Tibial artery (tissue), 4 donors: Measurements from ENCODE around the gene TSPAN4.
A peak's percentile ranks its signal among the peaks of the same experiment; 100 is the strongest.

ENCODE experiments used
- DNase-seq, 2 donors: peaks; one replicate each; pipeline ENCODE4 v3.0.0-alpha.2; 2019
- H3K27ac ChIP-seq, 2 donors: fragments of 200-600 bp; sonication (generic) in 1 of 2; 1 replicate in 1 of 2; 2 replicates in 1 of 2; pipeline ENCODE4 v1.5.1; 2018 to 2019; ENCODE audit warnings: mild to moderate bottlenecking in 1 of 2
- H3K27me3 ChIP-seq, 2 donors: fragments of 200-600 bp; sonication (generic) in 1 of 2; one replicate each; pipeline versions ENCODE4 v1.5.1 to v1.6.0; 2016 to 2019
- H3K36me3 ChIP-seq, 3 donors: fragments of 200-600 bp; sonication (generic) in 2 of 3; one replicate each; pipeline ENCODE4 v1.5.1; 2016 to 2019; ENCODE audit warnings: mild to moderate bottlenecking in 2 of 3
- H3K4me1 ChIP-seq, 4 donors: fragments of 200-600 bp; sonication (generic) in 2 of 4; 1 replicate in 3 of 4; 2 replicates in 1 of 4; pipeline ENCODE4 v1.5.1; 2016 to 2019
- H3K4me3 ChIP-seq, 2 donors: fragments of 200-600 bp; sonication (generic) in 1 of 2; 1 replicate in 1 of 2; 2 replicates in 1 of 2; pipeline ENCODE4 v1.5.1; 2018 to 2019; ENCODE audit warnings: mild to moderate bottlenecking in 2 of 2
- H3K9me3 ChIP-seq, 3 donors: fragments of 200-600 bp; sonication (generic) in 1 of 3; one replicate each; pipeline ENCODE4 v1.5.1; 2016 to 2019
- CTCF ChIP-seq, 2 experiments: fragments of 200-600 bp in 1 of 2; fragments of 450-650 bp in 1 of 2; IDR thresholded peaks; one replicate each; pipeline ENCODE4 v1.5.1; 2017 to 2019; ENCODE audit warnings: antibody characterized with exemption in 2 of 2, mild to moderate bottlenecking in 1 of 2, moderate library complexity in 1 of 2
- intact Hi-C: fragments of 100-400 bp; cut with DNase I; formaldehyde crosslinking; loops from one replicate; pipeline ENCODE4 v1.15.0; 2023; ENCODE audit warnings: low total_unique reads

TSPAN4 gene

GRCh38 chr11:897253-898142 is 54.8 kb downstream of the TSPAN4 start:
- no peak for TF ChIP-seq CTCF (IDR thresholded peaks at IDR 0.05)
- Histone ChIP-seq H3K27ac (no peak overlapping the region), H3K4me1 (no peaks in the 10 kb centered on the region), H3K9me3 (no peaks in the 10 kb centered on the region), H3K36me3 (peaks cover 32 to 78% (median 45%) of the 10 kb centered on the region in 3 donors), H3K4me3 (no peak overlapping the region), H3K27me3 (no peaks in the 10 kb centered on the region)
- intact Hi-C loops = no loop called here
- DNase-seq = no peak

GRCh38 chr11:898143-898511 is 55.5 kb downstream of the TSPAN4 start:
- Histone ChIP-seq H3K36me3 (peaks cover 38 to 78% (median 52%) of the 10 kb centered on the region in 3 donors), H3K27ac (no peak overlapping the region), H3K9me3 (no peaks in the 10 kb centered on the region), H3K4me1 (no peaks in the 10 kb centered on the region), H3K4me3 (no peak overlapping the region), H3K27me3 (no peaks in the 10 kb centered on the region)
- intact Hi-C loops = no loop called here
- peak in 1 of 2 experiments; percentile 7 for TF ChIP-seq CTCF (IDR thresholded peaks at IDR 0.05)
- no peak for DNase-seq

GRCh38 chr11:898540-899190 is 56.0 kb downstream of the TSPAN4 start:
- Histone ChIP-seq H3K9me3 (no peaks in the 10 kb centered on the region), H3K27me3 (no peaks in the 10 kb centered on the region), H3K36me3 (peaks cover 42 to 79% (median 57%) of the 10 kb centered on the region in 3 donors), H3K27ac (no peak overlapping the region), H3K4me1 (no peaks in the 10 kb centered on the region), H3K4me3 (no peak overlapping the region)
- intact Hi-C loops = no loop called here
- TF ChIP-seq CTCF (IDR thresholded peaks at IDR 0.05) = no peak
- no peak for DNase-seq

- DNase-seq = no peak
- H3K27me3 ChIP-seq = no peaks in the 10 kb centered on the region
- H3K9me3 ChIP-seq = no peaks in the 10 kb centered on the region
- H3K27ac ChIP-seq = no peak overlapping the region
- H3K36me3 ChIP-seq = peaks cover 52 to 83% (median 68%) of the 10 kb centered on the region in 3 donors
- no peak overlapping the region for H3K4me3 ChIP-seq
- H3K4me1 ChIP-seq = no peaks in the 10 kb centered on the region
- TF ChIP-seq CTCF (IDR thresholded peaks at IDR 0.05) = no peak
- intact Hi-C loops = no loop called here
These were observed 57.1 kb downstream of the TSPAN4 start for GRCh38 chr11:899724-900123.

- H3K4me1 ChIP-seq = no peaks in the 10 kb centered on the region
- intact Hi-C loops = no loop called here
- no peaks in the 10 kb centered on the region for H3K9me3 ChIP-seq
- H3K27me3 ChIP-seq = no peaks in the 10 kb centered on the region
- TF ChIP-seq CTCF (IDR thresholded peaks at IDR 0.05) = no peak
- no peak overlapping the region for H3K4me3 ChIP-seq
- H3K27ac ChIP-seq = no peak overlapping the region
- no peak for DNase-seq
- H3K36me3 ChIP-seq = peaks cover 52 to 80% (median 68%) of the 10 kb centered on the region in 3 donors
These were observed 57.9 kb downstream of the TSPAN4 start for GRCh38 chr11:900545-900944.
